K562 (cell line): ENCODE data around the gene TASP1. TPM values are rescaled to one million over a fixed set of nuclear protein-coding genes. Genes with fewer than 3 reads are reported as not detected.

Source experiments
- ATAC-seq: fragments of 200-7000 bp; cut with Tn5 transposase; 3 replicates; pipeline ENCODE4 v1.9.1; 2020; ENCODE audit warnings: moderate library complexity
- BruUV-seq: library from RNA; stranded (reverse); fragments of 400-500 nt; replicated peaks from 2 replicates; lab custom pipeline; 2021; lab: Mats Ljungman, UMichigan
- CTCF ChIA-PET: fragments of 300-600 bp; formaldehyde crosslinking; extraction: SDS; loops from one replicate; lab custom pipeline; 2021; ENCODE audit warnings: low intra/inter-chr PET ratio; lab: Yijun Ruan, JAX
- POLR2A ChIA-PET: fragments of 300-600, 350-650 bp; sonication (Branson Sonifier 250); formaldehyde crosslinking; extraction: SDS; loops from one replicate; lab custom pipeline; 2021; ENCODE audit warnings: antibody characterized with exemption, inconsistent platforms; lab: Yijun Ruan, JAX
- DNase-seq, 4 experiments: peaks; one replicate each; pipeline versions ENCODE4 v3.0.0 to v3.0.0-alpha.2; 2011 to 2018; ENCODE audit warnings: low spot score in 3 of 4, mixed read lengths in 3 of 4; ENCODE audit errors: extremely low read depth in 1 of 4
- FAIRE-seq: peaks from 2 replicates; lab custom pipeline; 2011; peaks lifted over from hg19 to GRCh38; lab: Jason Lieb, UNC
- H2AFZ ChIP-seq: 2 replicates; pipeline ENCODE4 v1.6.0; 2011; ENCODE audit warnings: low read depth, low read length, control low read depth, inconsistent platforms
- H3K27ac ChIP-seq: fragments of 200-600 bp; 3 replicates; pipeline ENCODE4 v1.8.0; 2011; ENCODE audit warnings: low read depth, mild to moderate bottlenecking, control low read depth, inconsistent platforms, low read length, moderate library complexity, mixed read lengths; ENCODE audit errors: extremely low read depth
- H3K27me3 ChIP-seq, 2 experiments: fragments of 300-600 bp in 1 of 2; 2 replicates in 1 of 2; 3 replicates in 1 of 2; pipeline versions ENCODE4 v1.6.0 to v1.8.0; 2011; ENCODE audit warnings: inconsistent platforms in 2 of 2, low read length in 2 of 2, mild to moderate bottlenecking in 1 of 2, mixed read lengths in 1 of 2, moderate library complexity in 1 of 2; ENCODE audit not compliant: control insufficient read depth in 2 of 2, insufficient read depth in 2 of 2
- H3K36me3 ChIP-seq: fragments of 300-600 bp; 3 replicates; pipeline ENCODE4 v1.8.0; 2011; ENCODE audit warnings: mild to moderate bottlenecking, low read length, inconsistent platforms; ENCODE audit not compliant: control insufficient read depth, insufficient read depth
- H3K4me1 ChIP-seq, 2 experiments: fragments of 200-600 bp in 1 of 2; replicated peaks in 1 of 2; 2 replicates in 1 of 2; 3 replicates in 1 of 2; pipeline versions ENCODE4 v1.5.1 to v1.8.0; 2011; ENCODE audit warnings: inconsistent platforms in 2 of 2, low read length in 2 of 2, mild to moderate bottlenecking in 1 of 2, mixed read lengths in 1 of 2, moderate library complexity in 1 of 2; ENCODE audit not compliant: control insufficient read depth in 2 of 2, insufficient read depth in 2 of 2
- H3K4me2 ChIP-seq: 2 replicates; pipeline ENCODE4 v1.6.1; 2011; ENCODE audit warnings: low read length, control low read depth, inconsistent platforms, mixed read lengths; ENCODE audit not compliant: insufficient read depth
- H3K4me3 ChIP-seq: fragments of 200-600 bp; sonication (generic), shearing (Covaris generic); 2 replicates; pipeline ENCODE4 v1.5.1; 2016; ENCODE audit warnings: control low read depth, inconsistent platforms
- H3K79me2 ChIP-seq: fragments of 200-600 bp; 3 replicates; pipeline ENCODE4 v1.8.0; 2011; ENCODE audit warnings: low read length, inconsistent platforms; ENCODE audit not compliant: control insufficient read depth, insufficient read depth
- H3K9ac ChIP-seq, 2 experiments: 2 replicates each; pipeline versions ENCODE4 v1.6.0 to v1.6.1; 2011; ENCODE audit warnings: low read depth in 2 of 2, low read length in 2 of 2, control low read depth in 1 of 2, inconsistent platforms in 1 of 2, mild to moderate bottlenecking in 1 of 2, mixed read lengths in 1 of 2; ENCODE audit not compliant: insufficient read depth in 1 of 2
- H3K9me1 ChIP-seq: one replicate; pipeline ENCODE4 v1.6.0; 2011; ENCODE audit warnings: inconsistent platforms, mild to moderate bottlenecking, low read length, moderate library complexity; ENCODE audit not compliant: control insufficient read depth, insufficient read depth
- H3K9me3 ChIP-seq: replicated peaks from 2 replicates; pipeline ENCODE4 v1.5.1; 2011; ENCODE audit warnings: low read depth, low read length, inconsistent platforms; ENCODE audit not compliant: control insufficient read depth, insufficient read depth
- H4K20me1 ChIP-seq: replicated peaks from 2 replicates; pipeline ENCODE4 v1.6.1; 2011; ENCODE audit warnings: low read length, inconsistent platforms, mixed read lengths; ENCODE audit not compliant: control insufficient read depth, insufficient read depth
- CEBPG ChIP-seq, 3 experiments: fragments of 200-800 bp in 1 of 3; sonication (Bioruptor generic) in 1 of 3; sonication (generic) in 1 of 3; formaldehyde crosslinking in 1 of 3; IDR thresholded peaks in 2 of 3; conservative IDR thresholded peaks in 1 of 3; 2 replicates each; pipeline versions ENCODE4 v1.6.1 to v1.8.0; 2016 to 2022; ENCODE audit warnings: missing compliant biosample characterization in 2 of 3, missing genetic modification characterization in 2 of 3, mild to moderate bottlenecking in 1 of 3, missing genetic modification reagents in 1 of 3
- NR2C2 ChIP-seq, 2 experiments: fragments of 200-800 bp in 1 of 2; sonication (Bioruptor generic) in 1 of 2; sonication (generic) in 1 of 2; formaldehyde crosslinking in 1 of 2; IDR thresholded peaks; 2 replicates each; pipeline versions ENCODE4 v1.6.1 to v1.8.0; 2016 to 2022; ENCODE audit warnings: mild to moderate bottlenecking in 1 of 2, missing compliant biosample characterization in 1 of 2, missing genetic modification characterization in 1 of 2, missing genetic modification reagents in 1 of 2
- RBM15 ChIP-seq: fragments of 200-400 bp; formaldehyde crosslinking; IDR thresholded peaks from 2 replicates; pipeline ENCODE4 v1.6.1; 2018; ENCODE audit warnings: mild to moderate bottlenecking, low read length, moderate library complexity; ENCODE audit not compliant: insufficient read depth
- RBM25 ChIP-seq: fragments of 200-400 bp; formaldehyde crosslinking; IDR thresholded peaks from 2 replicates; pipeline ENCODE4 v1.6.1; 2018; ENCODE audit warnings: low read length, low read depth, moderate library complexity; ENCODE audit not compliant: severe bottlenecking
- SRSF1 ChIP-seq: fragments of 200-400 bp; formaldehyde crosslinking; IDR thresholded peaks from 2 replicates; pipeline ENCODE4 v1.6.1; 2017; ENCODE audit warnings: mild to moderate bottlenecking, low read depth, low read length, moderate library complexity
- ZFPM2 ChIP-seq: fragments of 250-450 bp; sonication (Bioruptor Pico); IDR thresholded peaks from 2 replicates; pipeline ENCODE4 v1.5.1; 2022; ENCODE audit warnings: mild to moderate bottlenecking
- ZNF76 ChIP-seq: fragments of 250-450 bp; sonication (Bioruptor Pico); IDR thresholded peaks from 2 replicates; pipeline ENCODE4 v1.4.0; 2020; ENCODE audit warnings: mild to moderate bottlenecking, moderate library complexity, borderline replicate concordance
- WGBS: fragments of 100-300 bp; shearing (Covaris generic); methylation state at CpG from one replicate; pipeline ENCODE4 v1.1.6; 2016; ENCODE audit warnings: low coverage, mixed read lengths; ENCODE audit not compliant: insufficient coverage; ENCODE audit errors: missing lambda C conversion rate; 5-methylcytosine and 5-hydroxymethylcytosine counted together
- in situ Hi-C: fragments of 300-500 bp; cut with MboI; formaldehyde crosslinking; loops from 4 replicates; pipeline ENCODE4 v1.15.0; 2018; ENCODE audit warnings: inconsistent platforms, mixed read lengths
- intact Hi-C: fragments of 100-400 bp; cut with micrococcal nuclease; formaldehyde crosslinking; loops from 2 replicates; pipeline ENCODE4 v1.14.2; 2022
- polyA plus RNA-seq, 8 experiments: library from polyadenylated mRNA; depleted of rRNA in 4 of 8; stranded (reverse) in 5 of 8; unstranded in 3 of 8; fragments of >200 nt; fragmentation: Nextera tagmentation in 2 of 8; fragmentation: Illumina TruSeq in 1 of 8; extraction: Ambion mirVana in 2 of 8; extraction: Trizol in 1 of 8; gene quantifications; 2 replicates each; pipeline versions ENCODE4 v1.2.1 to v1.2.3, GENCODE V29; 2011 to 2014; ENCODE audit warnings: inconsistent platforms in 1 of 8, missing spikeins in 1 of 8
- total RNA-seq, 7 experiments: library from RNA; depleted of rRNA in 6 of 7; stranded (reverse); fragments of >200 nt in 6 of 7; fragmentation: Illumina TruSeq in 2 of 7; extraction: Trizol in 2 of 7; gene quantifications; 2 replicates each; pipeline versions ENCODE4 v1.2.1 to v1.2.3, GENCODE V29; 2011 to 2021; ENCODE audit warnings: low replicate concordance in 1 of 7
- TF ChIP-seq, protein P1 (sequence below): sonication (generic); formaldehyde crosslinking; IDR thresholded peaks from 2 replicates; pipeline ENCODE4 v1.8.0; 2022; ENCODE audit warnings: missing genetic modification reagents, mild to moderate bottlenecking, borderline replicate concordance
- TF ChIP-seq, protein P2 (sequence below), 2 experiments: IDR thresholded peaks in 1 of 2; conservative IDR thresholded peaks in 1 of 2; 2 replicates each; pipeline ENCODE4 v1.6.1; 2016; ENCODE audit warnings: low read depth in 2 of 2, mild to moderate bottlenecking in 1 of 2, missing compliant biosample characterization in 1 of 2, missing genetic modification characterization in 1 of 2, moderate library complexity in 1 of 2
- TF ChIP-seq, protein P3 (sequence below): fragments of 150-350 bp; IDR thresholded peaks from 2 replicates; pipeline ENCODE4 v1.6.1; 2014; ENCODE audit warnings: low read depth, mild to moderate bottlenecking, low read length, borderline replicate concordance

The TASP1 gene
- total and polyA plus RNA-seq, 9 of the 15 experiments (the other 6 are each of a cell fraction or from before 2014, with no cell fraction given): 3.7 to 10.6 (median 6.4) TPM

DNA sequence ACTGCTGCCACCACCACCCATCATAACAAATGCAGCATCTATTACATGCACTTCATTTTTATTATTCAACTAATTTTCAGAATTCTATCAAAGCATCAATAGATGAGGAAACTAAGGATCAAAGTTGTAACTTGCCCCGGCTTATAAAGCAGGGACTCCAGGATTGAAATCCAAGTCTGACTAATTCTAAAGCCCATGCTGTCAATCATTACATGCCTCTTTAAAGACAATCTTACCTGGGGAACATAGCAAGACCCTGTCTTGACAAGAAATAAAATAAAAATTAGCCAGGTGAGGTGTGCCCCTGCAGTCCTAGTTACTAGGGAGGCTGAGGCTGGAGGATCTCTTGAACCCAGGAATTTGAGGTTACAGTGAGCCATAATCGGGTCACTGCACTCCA is 235.3 kb downstream of the TASP1 start (continued):
- TF ChIP-seq, protein P1, sequence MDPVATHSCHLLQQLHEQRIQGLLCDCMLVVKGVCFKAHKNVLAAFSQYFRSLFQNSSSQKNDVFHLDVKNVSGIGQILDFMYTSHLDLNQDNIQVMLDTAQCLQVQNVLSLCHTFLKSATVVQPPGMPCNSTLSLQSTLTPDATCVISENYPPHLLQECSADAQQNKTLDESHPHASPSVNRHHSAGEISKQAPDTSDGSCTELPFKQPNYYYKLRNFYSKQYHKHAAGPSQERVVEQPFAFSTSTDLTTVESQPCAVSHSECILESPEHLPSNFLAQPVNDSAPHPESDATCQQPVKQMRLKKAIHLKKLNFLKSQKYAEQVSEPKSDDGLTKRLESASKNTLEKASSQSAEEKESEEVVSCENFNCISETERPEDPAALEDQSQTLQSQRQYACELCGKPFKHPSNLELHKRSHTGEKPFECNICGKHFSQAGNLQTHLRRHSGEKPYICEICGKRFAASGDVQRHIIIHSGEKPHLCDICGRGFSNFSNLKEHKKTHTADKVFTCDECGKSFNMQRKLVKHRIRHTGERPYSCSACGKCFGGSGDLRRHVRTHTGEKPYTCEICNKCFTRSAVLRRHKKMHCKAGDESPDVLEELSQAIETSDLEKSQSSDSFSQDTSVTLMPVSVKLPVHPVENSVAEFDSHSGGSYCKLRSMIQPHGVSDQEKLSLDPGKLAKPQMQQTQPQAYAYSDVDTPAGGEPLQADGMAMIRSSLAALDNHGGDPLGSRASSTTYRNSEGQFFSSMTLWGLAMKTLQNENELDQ (CRISPR knock-in tag): no peak
- TF ChIP-seq, protein P2, sequence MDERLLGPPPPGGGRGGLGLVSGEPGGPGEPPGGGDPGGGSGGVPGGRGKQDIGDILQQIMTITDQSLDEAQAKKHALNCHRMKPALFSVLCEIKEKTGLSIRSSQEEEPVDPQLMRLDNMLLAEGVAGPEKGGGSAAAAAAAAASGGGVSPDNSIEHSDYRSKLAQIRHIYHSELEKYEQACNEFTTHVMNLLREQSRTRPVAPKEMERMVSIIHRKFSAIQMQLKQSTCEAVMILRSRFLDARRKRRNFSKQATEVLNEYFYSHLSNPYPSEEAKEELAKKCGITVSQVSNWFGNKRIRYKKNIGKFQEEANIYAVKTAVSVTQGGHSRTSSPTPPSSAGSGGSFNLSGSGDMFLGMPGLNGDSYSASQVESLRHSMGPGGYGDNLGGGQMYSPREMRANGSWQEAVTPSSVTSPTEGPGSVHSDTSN (CRISPR knock-in tag; IDR thresholded peaks at IDR 0.05; ENCODE audit: low read depth): no peak
- TF ChIP-seq, protein P2 (tag; conservative IDR thresholded peaks at IDR 0.05; ENCODE audit: low read depth): no peak
- TF ChIP-seq SRSF1 (no peak), RBM15 (no peak)

DNA sequence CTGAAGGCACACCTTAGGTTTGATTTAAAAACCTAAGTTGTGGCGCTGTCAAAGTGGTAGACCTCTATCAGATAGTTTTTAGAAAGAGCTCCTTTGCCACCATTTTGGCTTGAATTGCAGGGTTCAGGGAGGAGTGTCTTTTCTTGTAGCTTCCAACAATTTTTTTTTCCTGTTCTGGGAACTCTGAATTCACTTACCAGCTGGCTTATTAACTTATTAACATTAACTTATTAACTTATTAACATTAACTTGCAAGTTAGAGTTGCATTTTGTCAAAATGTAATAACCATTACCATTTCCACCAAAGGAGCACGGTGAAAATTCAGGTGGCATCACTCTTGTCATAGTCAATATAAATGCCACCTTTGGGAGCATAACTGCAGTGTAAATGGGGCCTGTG is 235.7 kb downstream of the TASP1 start:
- Histone ChIP-seq H3K36me3 (no peaks in the 10 kb centered on the region), H3K27ac (no peak overlapping the region), H3K9me3 (no peaks in the 10 kb centered on the region), H3K4me2 (no peak overlapping the region), H3K9ac (no peak overlapping the region), H3K4me1 (no peaks in the 10 kb centered on the region; a peak in 1 of 5 replicates), H3K27me3 (no peaks in the 10 kb centered on the region), H3K9me1 (no peaks in the 10 kb centered on the region), H4K20me1 (no peaks in the 10 kb centered on the region), H3K79me2 (no peaks in the 10 kb centered on the region), H3K4me3 (no peak overlapping the region), H2AFZ (no peak overlapping the region)
- intact Hi-C loops (no loop called here), in situ Hi-C loops (no loop called here)
- FAIRE-seq (no peak), ATAC-seq (no peak), DNase-seq (no peak)
- 92% methylated on average over 2 of the region's 2 CpGs for WGBS
- no TSS peak for BruUV-seq
- ChIA-PET POLR2A (no interaction called here), CTCF (no interaction called here)
- TF ChIP-seq, protein P3, sequence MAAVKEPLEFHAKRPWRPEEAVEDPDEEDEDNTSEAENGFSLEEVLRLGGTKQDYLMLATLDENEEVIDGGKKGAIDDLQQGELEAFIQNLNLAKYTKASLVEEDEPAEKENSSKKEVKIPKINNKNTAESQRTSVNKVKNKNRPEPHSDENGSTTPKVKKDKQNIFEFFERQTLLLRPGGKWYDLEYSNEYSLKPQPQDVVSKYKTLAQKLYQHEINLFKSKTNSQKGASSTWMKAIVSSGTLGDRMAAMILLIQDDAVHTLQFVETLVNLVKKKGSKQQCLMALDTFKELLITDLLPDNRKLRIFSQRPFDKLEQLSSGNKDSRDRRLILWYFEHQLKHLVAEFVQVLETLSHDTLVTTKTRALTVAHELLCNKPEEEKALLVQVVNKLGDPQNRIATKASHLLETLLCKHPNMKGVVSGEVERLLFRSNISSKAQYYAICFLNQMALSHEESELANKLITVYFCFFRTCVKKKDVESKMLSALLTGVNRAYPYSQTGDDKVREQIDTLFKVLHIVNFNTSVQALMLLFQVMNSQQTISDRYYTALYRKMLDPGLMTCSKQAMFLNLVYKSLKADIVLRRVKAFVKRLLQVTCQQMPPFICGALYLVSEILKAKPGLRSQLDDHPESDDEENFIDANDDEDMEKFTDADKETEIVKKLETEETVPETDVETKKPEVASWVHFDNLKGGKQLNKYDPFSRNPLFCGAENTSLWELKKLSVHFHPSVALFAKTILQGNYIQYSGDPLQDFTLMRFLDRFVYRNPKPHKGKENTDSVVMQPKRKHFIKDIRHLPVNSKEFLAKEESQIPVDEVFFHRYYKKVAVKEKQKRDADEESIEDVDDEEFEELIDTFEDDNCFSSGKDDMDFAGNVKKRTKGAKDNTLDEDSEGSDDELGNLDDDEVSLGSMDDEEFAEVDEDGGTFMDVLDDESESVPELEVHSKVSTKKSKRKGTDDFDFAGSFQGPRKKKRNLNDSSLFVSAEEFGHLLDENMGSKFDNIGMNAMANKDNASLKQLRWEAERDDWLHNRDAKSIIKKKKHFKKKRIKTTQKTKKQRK: no peak
- TF ChIP-seq CEBPG (CRISPR knock-in tag; IDR thresholded peaks at IDR 0.05) (no peak), CEBPG (tag; conservative IDR thresholded peaks at IDR 0.05 in 1 of 2, IDR thresholded peaks at IDR 0.05 in 1 of 2) (no peak), NR2C2 (CRISPR knock-in tag; IDR thresholded peaks at IDR 0.05) (no peak), NR2C2 (tag; IDR thresholded peaks at IDR 0.05) (no peak), RBM25 (no peak), ZFPM2 (CRISPR knock-in tag) (no peak), ZNF76 (CRISPR knock-in tag) (no peak)
